ENCODE results near the gene PDLIM5.

The PDLIM5 gene

GRCh38 chr4:94558392-94558904 is 106.7 kb downstream of the PDLIM5 start:
- no peak for DNase-seq (ENCODE audit: low spot score)
- H3K27ac ChIP-seq = no peak overlapping the region
- no peak overlapping the region for H3K4me3 ChIP-seq
- TF ChIP-seq CTCF (IDR thresholded peaks at IDR 0.05) = no peak

- no peak overlapping the region for H3K4me3 ChIP-seq
- TF ChIP-seq CTCF (IDR thresholded peaks at IDR 0.05) = no peak
- H3K27ac ChIP-seq = peak overlapping the region in 1 of 2 donors; percentile 48
- DNase-seq (ENCODE audit: low spot score) = no peak
Observed at GRCh38 chr4:94559351-94559806, 107.6 kb downstream of the PDLIM5 start.

- no peak for TF ChIP-seq CTCF (IDR thresholded peaks at IDR 0.05)
- no peak for DNase-seq (ENCODE audit: low spot score)
- H3K4me3 ChIP-seq = peak overlapping the region; percentile 1
- H3K27ac ChIP-seq = peak overlapping the region; percentile 48 to 57
Observed at GRCh38 chr4:94561249-94562024, 109.7 kb downstream of the PDLIM5 start.

- Histone ChIP-seq H3K4me3 (peak overlapping the region; percentile 1), H3K27ac (peak overlapping the region; percentile 48 to 57)
- no peak for TF ChIP-seq CTCF (IDR thresholded peaks at IDR 0.05)
- DNase-seq (ENCODE audit: low spot score) = no peak
Observed at GRCh38 chr4:94562285-94562684, 110.5 kb downstream of the PDLIM5 start.

GRCh38 chr4:94564252-94564651 is 112.5 kb downstream of the PDLIM5 start:
- DNase-seq (ENCODE audit: low spot score) = no peak
- H3K27ac ChIP-seq = peak overlapping the region; percentile 7 to 29
- no peak for TF ChIP-seq CTCF (IDR thresholded peaks at IDR 0.05)
- no peak overlapping the region for H3K4me3 ChIP-seq

GRCh38 chr4:94566420-94566819 is 114.7 kb downstream of the PDLIM5 start:
- TF ChIP-seq CTCF (IDR thresholded peaks at IDR 0.05) = no peak
- Histone ChIP-seq H3K4me3 (no peak overlapping the region), H3K27ac (no peak overlapping the region)
- no peak for DNase-seq (ENCODE audit: low spot score)

- Histone ChIP-seq H3K4me3 (peak overlapping the region; percentile 21), H3K27ac (no peak overlapping the region)
- no peak for TF ChIP-seq CTCF (IDR thresholded peaks at IDR 0.05)
- no peak for DNase-seq (ENCODE audit: low spot score)
Observed at GRCh38 chr4:94567811-94568210, 116.1 kb downstream of the PDLIM5 start.

All from coronary artery (tissue), 2 donors.